Measurements from ENCODE around the gene CREBL2.
A peak's percentile ranks its signal among the peaks of the same experiment; 100 is the strongest.

Gene CREBL2

DNA sequence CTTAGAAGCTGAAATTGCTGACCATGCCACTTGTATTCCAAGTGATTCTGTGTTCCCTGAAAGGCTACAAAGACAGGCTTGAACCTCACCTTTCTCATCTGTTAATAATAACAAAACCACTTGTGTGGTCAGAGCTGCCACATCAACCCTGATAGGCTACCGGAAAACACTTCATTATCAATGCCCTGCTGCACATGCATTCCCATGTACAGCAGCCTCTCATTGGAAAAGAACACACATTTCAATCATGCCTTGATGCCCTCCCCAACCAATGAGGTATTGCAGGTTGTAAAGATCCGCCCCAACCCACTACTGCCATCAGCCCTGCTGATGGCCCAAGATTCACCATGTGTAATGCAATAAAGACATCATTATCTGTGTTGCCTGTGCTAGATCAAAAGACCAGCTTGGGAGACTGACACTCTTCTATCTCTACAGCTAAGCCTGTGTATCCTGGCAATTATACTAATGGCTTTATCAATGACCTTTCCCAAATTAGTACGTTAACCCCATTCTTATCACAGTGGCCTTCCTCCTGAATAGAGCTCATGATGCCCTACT is 81.5 kb downstream of the CREBL2 start:
- H2AFZ ChIP-seq (ENCODE audit: low read length), result no peak overlapping the region
- H3K27me3 ChIP-seq (ENCODE audit: insufficient read depth, low read length), result no peaks in the 10 kb centered on the region
- peaks cover 66% of the 10 kb centered on the region for H3K4me1 ChIP-seq (ENCODE audit: insufficient read depth, low read length, severe bottlenecking)
- H4K20me1 ChIP-seq (ENCODE audit: insufficient read depth, low read length), result no peaks in the 10 kb centered on the region
- no peaks in the 10 kb centered on the region for H3K9me3 ChIP-seq (ENCODE audit: low read length)
- H3K4me3 ChIP-seq (ENCODE audit: low read depth, low read length, poor library complexity, severe bottlenecking), result no peak overlapping the region
- TF ChIP-seq EZH2 (IDR thresholded peaks at IDR 0.05; ENCODE audit: borderline replicate concordance, low read length), result no peak
- TF ChIP-seq, protein P1, sequence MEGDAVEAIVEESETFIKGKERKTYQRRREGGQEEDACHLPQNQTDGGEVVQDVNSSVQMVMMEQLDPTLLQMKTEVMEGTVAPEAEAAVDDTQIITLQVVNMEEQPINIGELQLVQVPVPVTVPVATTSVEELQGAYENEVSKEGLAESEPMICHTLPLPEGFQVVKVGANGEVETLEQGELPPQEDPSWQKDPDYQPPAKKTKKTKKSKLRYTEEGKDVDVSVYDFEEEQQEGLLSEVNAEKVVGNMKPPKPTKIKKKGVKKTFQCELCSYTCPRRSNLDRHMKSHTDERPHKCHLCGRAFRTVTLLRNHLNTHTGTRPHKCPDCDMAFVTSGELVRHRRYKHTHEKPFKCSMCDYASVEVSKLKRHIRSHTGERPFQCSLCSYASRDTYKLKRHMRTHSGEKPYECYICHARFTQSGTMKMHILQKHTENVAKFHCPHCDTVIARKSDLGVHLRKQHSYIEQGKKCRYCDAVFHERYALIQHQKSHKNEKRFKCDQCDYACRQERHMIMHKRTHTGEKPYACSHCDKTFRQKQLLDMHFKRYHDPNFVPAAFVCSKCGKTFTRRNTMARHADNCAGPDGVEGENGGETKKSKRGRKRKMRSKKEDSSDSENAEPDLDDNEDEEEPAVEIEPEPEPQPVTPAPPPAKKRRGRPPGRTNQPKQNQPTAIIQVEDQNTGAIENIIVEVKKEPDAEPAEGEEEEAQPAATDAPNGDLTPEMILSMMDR (IDR thresholded peaks at IDR 0.05; ENCODE audit: low read length), result no peak
- no peak overlapping the region for H3K9ac ChIP-seq (ENCODE audit: low read length)
- H3F3A ChIP-seq (ENCODE audit: insufficient read depth, low read length), result no peaks in the 10 kb centered on the region
- no peaks in the 10 kb centered on the region for H3K9me2 ChIP-seq (ENCODE audit: low read depth, low read length)
- no peak overlapping the region for H3K4me2 ChIP-seq (ENCODE audit: low read length)
- H3K27ac ChIP-seq (ENCODE audit: low read depth, low read length, poor library complexity, severe bottlenecking), result peak overlapping the region; percentile 95
- H3K36me3 ChIP-seq (ENCODE audit: insufficient read depth, low read length), result no peaks in the 10 kb centered on the region
- H3K79me2 ChIP-seq (ENCODE audit: insufficient read depth, low read length), result no peaks in the 10 kb centered on the region

Data from OCI-LY1 (cell line).